K562 (cell line): ENCODE results near the gene ARHGEF6. TPM values are rescaled to one million over a fixed set of nuclear protein-coding genes. Genes with fewer than 3 reads are reported as not detected.

Experiments
- ATAC-seq: fragments of 200-7000 bp; cut with Tn5 transposase; 3 replicates; pipeline ENCODE4 v1.9.1; 2020; ENCODE audit warnings: moderate library complexity
- BruUV-seq: library from RNA; stranded (reverse); fragments of 400-500 nt; replicated peaks from 2 replicates; lab custom pipeline; 2021; lab: Mats Ljungman, UMichigan
- CTCF ChIA-PET: fragments of 300-600 bp; formaldehyde crosslinking; extraction: SDS; loops from one replicate; lab custom pipeline; 2021; ENCODE audit warnings: low intra/inter-chr PET ratio; lab: Yijun Ruan, JAX
- POLR2A ChIA-PET: fragments of 300-600, 350-650 bp; sonication (Branson Sonifier 250); formaldehyde crosslinking; extraction: SDS; loops from one replicate; lab custom pipeline; 2021; ENCODE audit warnings: antibody characterized with exemption, inconsistent platforms; lab: Yijun Ruan, JAX
- DNase-seq, 4 experiments: peaks; one replicate each; pipeline versions ENCODE4 v3.0.0 to v3.0.0-alpha.2; 2011 to 2018; ENCODE audit warnings: low spot score in 3 of 4, mixed read lengths in 3 of 4; ENCODE audit errors: extremely low read depth in 1 of 4
- FAIRE-seq: peaks from 2 replicates; lab custom pipeline; 2011; peaks lifted over from hg19 to GRCh38; lab: Jason Lieb, UNC
- H2AFZ ChIP-seq: 2 replicates; pipeline ENCODE4 v1.6.0; 2011; ENCODE audit warnings: low read depth, low read length, control low read depth, inconsistent platforms
- H3K27ac ChIP-seq: fragments of 200-600 bp; 3 replicates; pipeline ENCODE4 v1.8.0; 2011; ENCODE audit warnings: low read depth, mild to moderate bottlenecking, control low read depth, inconsistent platforms, low read length, moderate library complexity, mixed read lengths; ENCODE audit errors: extremely low read depth
- H3K27me3 ChIP-seq, 2 experiments: fragments of 300-600 bp in 1 of 2; 2 replicates in 1 of 2; 3 replicates in 1 of 2; pipeline versions ENCODE4 v1.6.0 to v1.8.0; 2011; ENCODE audit warnings: inconsistent platforms in 2 of 2, low read length in 2 of 2, mild to moderate bottlenecking in 1 of 2, mixed read lengths in 1 of 2, moderate library complexity in 1 of 2; ENCODE audit not compliant: control insufficient read depth in 2 of 2, insufficient read depth in 2 of 2
- H3K36me3 ChIP-seq: fragments of 300-600 bp; 3 replicates; pipeline ENCODE4 v1.8.0; 2011; ENCODE audit warnings: mild to moderate bottlenecking, low read length, inconsistent platforms; ENCODE audit not compliant: control insufficient read depth, insufficient read depth
- H3K4me1 ChIP-seq, 2 experiments: fragments of 200-600 bp in 1 of 2; replicated peaks in 1 of 2; 2 replicates in 1 of 2; 3 replicates in 1 of 2; pipeline versions ENCODE4 v1.5.1 to v1.8.0; 2011; ENCODE audit warnings: inconsistent platforms in 2 of 2, low read length in 2 of 2, mild to moderate bottlenecking in 1 of 2, mixed read lengths in 1 of 2, moderate library complexity in 1 of 2; ENCODE audit not compliant: control insufficient read depth in 2 of 2, insufficient read depth in 2 of 2
- H3K4me2 ChIP-seq: 2 replicates; pipeline ENCODE4 v1.6.1; 2011; ENCODE audit warnings: low read length, control low read depth, inconsistent platforms, mixed read lengths; ENCODE audit not compliant: insufficient read depth
- H3K4me3 ChIP-seq: fragments of 200-600 bp; sonication (generic), shearing (Covaris generic); 2 replicates; pipeline ENCODE4 v1.5.1; 2016; ENCODE audit warnings: control low read depth, inconsistent platforms
- H3K79me2 ChIP-seq: fragments of 200-600 bp; 3 replicates; pipeline ENCODE4 v1.8.0; 2011; ENCODE audit warnings: low read length, inconsistent platforms; ENCODE audit not compliant: control insufficient read depth, insufficient read depth
- H3K9ac ChIP-seq, 2 experiments: 2 replicates each; pipeline versions ENCODE4 v1.6.0 to v1.6.1; 2011; ENCODE audit warnings: low read depth in 2 of 2, low read length in 2 of 2, control low read depth in 1 of 2, inconsistent platforms in 1 of 2, mild to moderate bottlenecking in 1 of 2, mixed read lengths in 1 of 2; ENCODE audit not compliant: insufficient read depth in 1 of 2
- H3K9me1 ChIP-seq: one replicate; pipeline ENCODE4 v1.6.0; 2011; ENCODE audit warnings: inconsistent platforms, mild to moderate bottlenecking, low read length, moderate library complexity; ENCODE audit not compliant: control insufficient read depth, insufficient read depth
- H3K9me3 ChIP-seq: replicated peaks from 2 replicates; pipeline ENCODE4 v1.5.1; 2011; ENCODE audit warnings: low read depth, low read length, inconsistent platforms; ENCODE audit not compliant: control insufficient read depth, insufficient read depth
- H4K20me1 ChIP-seq: replicated peaks from 2 replicates; pipeline ENCODE4 v1.6.1; 2011; ENCODE audit warnings: low read length, inconsistent platforms, mixed read lengths; ENCODE audit not compliant: control insufficient read depth, insufficient read depth
- GABPA ChIP-seq: fragments of 200-800 bp; sonication (Bioruptor generic); conservative IDR thresholded peaks from 2 replicates; pipeline ENCODE4 v1.6.1; 2016; ENCODE audit warnings: low read depth, missing genetic modification characterization, missing compliant biosample characterization
- KDM5B ChIP-seq: fragments of 200-600 bp; sonication (generic); IDR thresholded peaks from 2 replicates; pipeline ENCODE4 v1.6.1; 2012; ENCODE audit warnings: low read depth, mild to moderate bottlenecking, moderate library complexity, low read length, control low read depth, inconsistent platforms; ENCODE audit not compliant: insufficient replicate concordance
- LEF1 ChIP-seq: fragments of 450-650 bp; IDR thresholded peaks from 2 replicates; pipeline ENCODE4 v1.6.1; 2016; ENCODE audit warnings: mild to moderate bottlenecking
- MCM5 ChIP-seq: fragments of 450-650 bp; IDR thresholded peaks from 2 replicates; pipeline ENCODE4 v1.6.1; 2016; ENCODE audit warnings: low read depth
- MED1 ChIP-seq: sonication (generic); formaldehyde crosslinking; IDR thresholded peaks from 2 replicates; pipeline ENCODE4 v1.8.1; 2023; ENCODE audit warnings: missing genetic modification reagents, borderline replicate concordance
- PKNOX1 ChIP-seq: fragments of 450-650 bp; IDR thresholded peaks from 2 replicates; pipeline ENCODE4 v1.6.1; 2016
- POLR2H ChIP-seq: IDR thresholded peaks from 2 replicates; pipeline ENCODE4 v1.6.1; 2016; ENCODE audit warnings: missing genetic modification characterization, low read depth, mild to moderate bottlenecking, control low read depth, missing compliant biosample characterization, moderate library complexity
- ZNF174 ChIP-seq: fragments of 250-450 bp; sonication (Bioruptor Pico); IDR thresholded peaks from 2 replicates; pipeline ENCODE4 v1.4.0; 2020; ENCODE audit warnings: mild to moderate bottlenecking
- ZNF24 ChIP-seq: fragments of 450-650 bp; IDR thresholded peaks from 2 replicates; pipeline ENCODE4 v1.6.1; 2016
- ZNF511 ChIP-seq: sonication (generic); formaldehyde crosslinking; IDR thresholded peaks from 2 replicates; pipeline ENCODE4 v1.8.0; 2022; ENCODE audit warnings: mild to moderate bottlenecking, missing genetic modification reagents
- ZNF76 ChIP-seq: fragments of 250-450 bp; sonication (Bioruptor Pico); IDR thresholded peaks from 2 replicates; pipeline ENCODE4 v1.4.0; 2020; ENCODE audit warnings: mild to moderate bottlenecking, moderate library complexity, borderline replicate concordance
- WGBS: fragments of 100-300 bp; shearing (Covaris generic); methylation state at CpG from one replicate; pipeline ENCODE4 v1.1.6; 2016; ENCODE audit warnings: low coverage, mixed read lengths; ENCODE audit not compliant: insufficient coverage; ENCODE audit errors: missing lambda C conversion rate; 5-methylcytosine and 5-hydroxymethylcytosine counted together
- in situ Hi-C: fragments of 300-500 bp; cut with MboI; formaldehyde crosslinking; loops from 4 replicates; pipeline ENCODE4 v1.15.0; 2018; ENCODE audit warnings: inconsistent platforms, mixed read lengths
- intact Hi-C: fragments of 100-400 bp; cut with micrococcal nuclease; formaldehyde crosslinking; loops from 2 replicates; pipeline ENCODE4 v1.14.2; 2022
- polyA plus RNA-seq, 8 experiments: library from polyadenylated mRNA; depleted of rRNA in 4 of 8; stranded (reverse) in 5 of 8; unstranded in 3 of 8; fragments of >200 nt; fragmentation: Nextera tagmentation in 2 of 8; fragmentation: Illumina TruSeq in 1 of 8; extraction: Ambion mirVana in 2 of 8; extraction: Trizol in 1 of 8; gene quantifications; 2 replicates each; pipeline versions ENCODE4 v1.2.1 to v1.2.3, GENCODE V29; 2011 to 2014; ENCODE audit warnings: inconsistent platforms in 1 of 8, missing spikeins in 1 of 8
- total RNA-seq, 7 experiments: library from RNA; depleted of rRNA in 6 of 7; stranded (reverse); fragments of >200 nt in 6 of 7; fragmentation: Illumina TruSeq in 2 of 7; extraction: Trizol in 2 of 7; gene quantifications; 2 replicates each; pipeline versions ENCODE4 v1.2.1 to v1.2.3, GENCODE V29; 2011 to 2021; ENCODE audit warnings: low replicate concordance in 1 of 7
- TF ChIP-seq, protein P1 (sequence below): fragments of 450-650 bp; IDR thresholded peaks from 2 replicates; pipeline ENCODE4 v1.6.1; 2016; ENCODE audit warnings: missing biosample characterization, missing genetic modification characterization
- TF ChIP-seq, protein P2 (sequence below): fragments of 250-450 bp; sonication (Bioruptor Pico); IDR thresholded peaks from 2 replicates; pipeline ENCODE4 v1.8.0; 2022; ENCODE audit warnings: inconsistent platforms, mild to moderate bottlenecking, moderate library complexity, borderline replicate concordance

ARHGEF6 gene
- total and polyA plus RNA-seq, 9 of the 15 experiments (the other 6 are each of a cell fraction or from before 2014, with no cell fraction given): 2.9 to 22.1 (median 13.3) TPM

DNA sequence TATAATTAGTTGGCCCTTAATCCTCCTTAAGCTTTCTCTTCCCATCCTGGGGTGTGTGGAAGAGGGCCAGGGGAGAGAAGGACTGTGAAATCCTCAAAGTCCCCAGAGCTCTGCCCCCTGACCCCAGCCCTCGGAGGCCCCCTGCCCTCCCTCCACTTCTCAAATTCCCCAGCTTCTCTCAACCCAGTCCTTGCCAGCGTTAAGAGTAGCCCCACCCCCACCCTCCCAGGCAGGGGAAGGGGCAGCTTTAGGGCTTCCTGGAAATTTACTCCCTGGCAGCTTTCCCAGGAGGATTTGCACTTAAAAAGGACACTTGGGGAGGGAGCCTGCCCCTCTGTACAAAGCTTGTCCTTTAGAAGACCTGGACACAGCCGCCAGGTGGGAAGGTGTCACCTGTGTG, 144.6 kb downstream of the ARHGEF6 start:
- in situ Hi-C loops (no loop called here), intact Hi-C loops (no loop called here)
- no peaks in the 10 kb centered on the region for H3K36me3 ChIP-seq
- TF ChIP-seq, protein P1, sequence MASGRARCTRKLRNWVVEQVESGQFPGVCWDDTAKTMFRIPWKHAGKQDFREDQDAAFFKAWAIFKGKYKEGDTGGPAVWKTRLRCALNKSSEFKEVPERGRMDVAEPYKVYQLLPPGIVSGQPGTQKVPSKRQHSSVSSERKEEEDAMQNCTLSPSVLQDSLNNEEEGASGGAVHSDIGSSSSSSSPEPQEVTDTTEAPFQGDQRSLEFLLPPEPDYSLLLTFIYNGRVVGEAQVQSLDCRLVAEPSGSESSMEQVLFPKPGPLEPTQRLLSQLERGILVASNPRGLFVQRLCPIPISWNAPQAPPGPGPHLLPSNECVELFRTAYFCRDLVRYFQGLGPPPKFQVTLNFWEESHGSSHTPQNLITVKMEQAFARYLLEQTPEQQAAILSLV (tag): no peak
- TF ChIP-seq PKNOX1 (no peak), POLR2H (tag) (no peak), KDM5B (no peak), ZNF511 (CRISPR knock-in tag) (no peak), GABPA (tag) (no peak), MED1 (CRISPR knock-in tag) (no peak), LEF1 (no peak), ZNF76 (CRISPR knock-in tag) (no peak), MCM5 (no peak), ZNF24 (no peak), ZNF174 (CRISPR knock-in tag) (no peak)
- TF ChIP-seq, protein P2, sequence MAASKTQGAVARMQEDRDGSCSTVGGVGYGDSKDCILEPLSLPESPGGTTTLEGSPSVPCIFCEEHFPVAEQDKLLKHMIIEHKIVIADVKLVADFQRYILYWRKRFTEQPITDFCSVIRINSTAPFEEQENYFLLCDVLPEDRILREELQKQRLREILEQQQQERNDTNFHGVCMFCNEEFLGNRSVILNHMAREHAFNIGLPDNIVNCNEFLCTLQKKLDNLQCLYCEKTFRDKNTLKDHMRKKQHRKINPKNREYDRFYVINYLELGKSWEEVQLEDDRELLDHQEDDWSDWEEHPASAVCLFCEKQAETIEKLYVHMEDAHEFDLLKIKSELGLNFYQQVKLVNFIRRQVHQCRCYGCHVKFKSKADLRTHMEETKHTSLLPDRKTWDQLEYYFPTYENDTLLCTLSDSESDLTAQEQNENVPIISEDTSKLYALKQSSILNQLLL (CRISPR knock-in tag): no peak
- no peaks in the 10 kb centered on the region for H3K4me1 ChIP-seq
- H3K9ac ChIP-seq: no peak overlapping the region
- H3K9me3 ChIP-seq: no peaks in the 10 kb centered on the region
- no TSS peak for BruUV-seq
- H4K20me1 ChIP-seq: 0 out of 2 replicates have a peak, but pooled peaks cover 4% of the 10 kb centered on the region
- DNase-seq (no peak), FAIRE-seq (no peak), ATAC-seq (no peak)
- H3K4me2 ChIP-seq: no peak overlapping the region
- ChIA-PET CTCF (no interaction called here), POLR2A (no interaction called here)
- H3K79me2 ChIP-seq: no peaks in the 10 kb centered on the region
- no peak overlapping the region for H2AFZ ChIP-seq
- H3K4me3 ChIP-seq: no peak overlapping the region
- H3K9me1 ChIP-seq: no peaks in the 10 kb centered on the region
- WGBS: 0% methylated on average over 1 of the region's 3 CpGs
- no peak overlapping the region for H3K27ac ChIP-seq
- peaks cover 0 to 5% of the 10 kb centered on the region in 2 experiments; a peak in 2 of 5 replicates for H3K27me3 ChIP-seq
